ENCODE measurements around the gene SLFN12.

Gene SLFN12

GRCh38 chr17:35377706-35378105 is 54.6 kb downstream of the SLFN12 start:
- no peak overlapping the region for H3K27ac ChIP-seq
- peaks cover 0 to 27% (median 8%) of the 10 kb centered on the region in 4 donors for H3K4me1 ChIP-seq
- DNase-seq: no peak
- H3K4me3 ChIP-seq: no peak overlapping the region
- TF ChIP-seq, protein P1, sequence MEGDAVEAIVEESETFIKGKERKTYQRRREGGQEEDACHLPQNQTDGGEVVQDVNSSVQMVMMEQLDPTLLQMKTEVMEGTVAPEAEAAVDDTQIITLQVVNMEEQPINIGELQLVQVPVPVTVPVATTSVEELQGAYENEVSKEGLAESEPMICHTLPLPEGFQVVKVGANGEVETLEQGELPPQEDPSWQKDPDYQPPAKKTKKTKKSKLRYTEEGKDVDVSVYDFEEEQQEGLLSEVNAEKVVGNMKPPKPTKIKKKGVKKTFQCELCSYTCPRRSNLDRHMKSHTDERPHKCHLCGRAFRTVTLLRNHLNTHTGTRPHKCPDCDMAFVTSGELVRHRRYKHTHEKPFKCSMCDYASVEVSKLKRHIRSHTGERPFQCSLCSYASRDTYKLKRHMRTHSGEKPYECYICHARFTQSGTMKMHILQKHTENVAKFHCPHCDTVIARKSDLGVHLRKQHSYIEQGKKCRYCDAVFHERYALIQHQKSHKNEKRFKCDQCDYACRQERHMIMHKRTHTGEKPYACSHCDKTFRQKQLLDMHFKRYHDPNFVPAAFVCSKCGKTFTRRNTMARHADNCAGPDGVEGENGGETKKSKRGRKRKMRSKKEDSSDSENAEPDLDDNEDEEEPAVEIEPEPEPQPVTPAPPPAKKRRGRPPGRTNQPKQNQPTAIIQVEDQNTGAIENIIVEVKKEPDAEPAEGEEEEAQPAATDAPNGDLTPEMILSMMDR (IDR thresholded peaks at IDR 0.05): no peak
- intact Hi-C loops (cut with DNase I; ENCODE audit: low total_unique reads): no loop called here
- H3K36me3 ChIP-seq: no peaks in the 10 kb centered on the region
- peaks cover 0 to 3% (median 0%) of the 10 kb centered on the region in 3 donors for H3K9me3 ChIP-seq
- H3K27me3 ChIP-seq: peaks cover 0 to 12% of the 10 kb centered on the region in 2 donors

- Histone ChIP-seq H3K27ac (no peak overlapping the region), H3K9me3 (no peaks in the 10 kb centered on the region), H3K4me1 (peaks cover 0 to 27% (median 9%) of the 10 kb centered on the region in 4 donors), H3K4me3 (no peak overlapping the region), H3K36me3 (no peaks in the 10 kb centered on the region), H3K27me3 (peaks cover 0 to 12% of the 10 kb centered on the region in 2 donors)
- intact Hi-C loops (cut with DNase I; ENCODE audit: low total_unique reads): no loop called here
- DNase-seq: no peak
- TF ChIP-seq, protein P1 (IDR thresholded peaks at IDR 0.05): no peak
Observed at GRCh38 chr17:35377068-35377467, 55.2 kb downstream of the SLFN12 start.

- no peak for DNase-seq
- Histone ChIP-seq H3K4me1 (peaks cover 0 to 27% (median 9%) of the 10 kb centered on the region in 4 donors), H3K4me3 (no peak overlapping the region), H3K36me3 (no peaks in the 10 kb centered on the region), H3K9me3 (no peaks in the 10 kb centered on the region), H3K27me3 (peaks cover 0 to 12% of the 10 kb centered on the region in 2 donors), H3K27ac (peak overlapping the region; percentile 16 to 37)
- intact Hi-C loops (cut with DNase I; ENCODE audit: low total_unique reads): no loop called here
- TF ChIP-seq, protein P1 (IDR thresholded peaks at IDR 0.05): no peak
Observed at GRCh38 chr17:35376245-35376644, 56.1 kb downstream of the SLFN12 start.

DNA sequence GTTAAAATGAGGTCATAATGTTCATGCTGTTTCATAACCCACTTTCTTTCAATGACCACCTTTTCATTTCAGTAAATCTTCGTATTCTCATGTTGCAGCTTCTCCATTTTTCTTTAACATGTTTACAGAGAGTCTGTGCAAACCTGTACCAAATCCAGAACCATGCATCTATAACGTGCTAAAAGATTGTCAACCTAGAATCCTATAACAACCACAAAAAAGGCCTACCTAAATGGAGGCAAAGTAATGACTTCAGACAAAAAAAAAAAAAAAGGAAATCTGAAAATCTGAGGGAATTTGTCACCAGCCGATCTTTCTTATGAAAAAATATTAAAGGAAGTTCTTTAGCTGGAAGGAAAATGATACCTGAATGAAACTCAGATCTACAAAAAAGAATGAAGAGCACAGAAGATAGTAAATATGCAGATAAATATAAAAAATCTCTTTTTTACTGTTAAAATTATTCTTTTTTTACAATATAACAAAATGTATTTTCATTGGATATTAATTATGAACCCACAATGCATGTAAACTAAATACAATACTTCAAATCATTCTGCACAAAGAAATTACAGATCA is 57.4 kb downstream of the SLFN12 start:
- intact Hi-C loops (cut with DNase I; ENCODE audit: low total_unique reads): no loop called here
- Histone ChIP-seq H3K36me3 (no peaks in the 10 kb centered on the region), H3K9me3 (peaks cover 0 to 7% (median 4%) of the 10 kb centered on the region in 3 donors), H3K4me3 (peak overlapping the region; percentile 60 to 75), H3K27me3 (peaks cover 0 to 12% of the 10 kb centered on the region in 2 donors), H3K4me1 (peaks cover 0 to 27% (median 9%) of the 10 kb centered on the region in 4 donors), H3K27ac (peak overlapping the region; percentile 85 to 86)
- TF ChIP-seq, protein P1 (IDR thresholded peaks at IDR 0.05): no peak
- no peak for DNase-seq

- TF ChIP-seq, protein P1 (IDR thresholded peaks at IDR 0.05): no peak
- DNase-seq: peak; percentile 69 to 81
- Histone ChIP-seq H3K4me1 (peaks cover 0 to 27% (median 9%) of the 10 kb centered on the region in 4 donors), H3K9me3 (peaks cover 0 to 9% (median 4%) of the 10 kb centered on the region in 3 donors), H3K27ac (peak overlapping the region; percentile 85 to 86), H3K36me3 (no peaks in the 10 kb centered on the region), H3K27me3 (peaks cover 0 to 12% of the 10 kb centered on the region in 2 donors), H3K4me3 (peak overlapping the region; percentile 60 to 75)
- intact Hi-C loops (cut with DNase I; ENCODE audit: low total_unique reads): no loop called here
Observed at GRCh38 chr17:35373984-35374765, 58.1 kb downstream of the SLFN12 start.
